GM23338 (cell line): ENCODE data around the gene CDCP1. TPM values are rescaled to one million over a fixed set of nuclear protein-coding genes. Genes with fewer than 3 reads are reported as not detected.

Source experiments
- ATAC-seq: fragments of 200-7000 bp; cut with Tn5 transposase; 3 replicates; pipeline ENCODE4 v1.9.1; 2020
- DNase-seq: peaks from one replicate; pipeline ENCODE4 v3.0.0-alpha.2; 2015; ENCODE audit warnings: low spot score
- H2AFZ ChIP-seq: fragments of 200-600 bp; sonication (generic); 2 replicates; pipeline ENCODE4 v1.8.0; 2016; ENCODE audit warnings: antibody characterized with exemption, mild to moderate bottlenecking, moderate library complexity
- H3F3A ChIP-seq: fragments of 200-600 bp; sonication (generic); replicated peaks from 2 replicates; pipeline ENCODE4 v1.8.0; 2017; ENCODE audit warnings: antibody characterized with exemption, mixed run types, low read depth
- H3K27ac ChIP-seq: fragments of 200-600 bp; sonication (generic); 2 replicates; pipeline ENCODE4 v1.6.1; 2016; ENCODE audit warnings: low read depth
- H3K27me3 ChIP-seq: fragments of 200-600 bp; sonication (generic); 2 replicates; pipeline ENCODE4 v1.8.0; 2016; ENCODE audit warnings: mild to moderate bottlenecking, mixed run types, moderate library complexity; ENCODE audit not compliant: insufficient read depth
- H3K36me3 ChIP-seq: fragments of 200-600 bp; sonication (generic); 2 replicates; pipeline ENCODE4 v1.8.0; 2016; ENCODE audit warnings: mild to moderate bottlenecking; ENCODE audit not compliant: insufficient read depth
- H3K4me1 ChIP-seq: fragments of 200-600 bp; sonication (generic); 2 replicates; pipeline ENCODE4 v1.8.0; 2016; ENCODE audit warnings: mild to moderate bottlenecking, moderate library complexity; ENCODE audit not compliant: insufficient read depth
- H3K4me2 ChIP-seq: fragments of 200-600 bp; sonication (generic); 2 replicates; pipeline ENCODE4 v1.7.1; 2017; ENCODE audit warnings: mixed run types
- H3K4me3 ChIP-seq: fragments of 200-600 bp; sonication (generic); 2 replicates; pipeline ENCODE4 v1.6.1; 2016; ENCODE audit warnings: mixed run types
- H3K79me2 ChIP-seq: fragments of 200-600 bp; sonication (generic); replicated peaks from 2 replicates; pipeline ENCODE4 v1.8.0; 2017; ENCODE audit warnings: mild to moderate bottlenecking; ENCODE audit not compliant: insufficient read depth
- H3K9me2 ChIP-seq: fragments of 200-600 bp; sonication (generic); 2 replicates; pipeline ENCODE4 v1.8.0; 2017; ENCODE audit not compliant: insufficient read depth
- H4K20me1 ChIP-seq: fragments of 200-600 bp; sonication (generic); replicated peaks from 2 replicates; pipeline ENCODE4 v1.8.0; 2017; ENCODE audit warnings: mild to moderate bottlenecking; ENCODE audit not compliant: insufficient read depth
- H3K27ac Mint-ChIP-seq: 2 replicates; pipeline ENCODE4 v1.8.0; 2020; ENCODE audit warnings: inconsistent platforms, mild to moderate bottlenecking, moderate library complexity, mixed read lengths
- H3K27me3 Mint-ChIP-seq: 3 replicates; pipeline ENCODE4 v1.8.0; 2022; ENCODE audit warnings: low read depth, mild to moderate bottlenecking, moderate library complexity, mixed read lengths, inconsistent platforms; ENCODE audit not compliant: insufficient read depth, poor library complexity
- H3K36me3 Mint-ChIP-seq: 3 replicates; pipeline ENCODE4 v1.8.0; 2021; ENCODE audit warnings: low read depth, mild to moderate bottlenecking, inconsistent platforms, moderate library complexity, mixed read lengths
- H3K4me1 Mint-ChIP-seq: 3 replicates; pipeline ENCODE4 v1.8.0; 2020; ENCODE audit warnings: mild to moderate bottlenecking, inconsistent platforms, mixed read lengths
- H3K4me3 Mint-ChIP-seq: 3 replicates; pipeline ENCODE4 v1.8.0; 2021; ENCODE audit warnings: moderate library complexity, mild to moderate bottlenecking, inconsistent platforms, mixed read lengths
- H3K9me3 Mint-ChIP-seq: 3 replicates; pipeline ENCODE4 v1.8.0; 2020; ENCODE audit warnings: moderate library complexity, mild to moderate bottlenecking, inconsistent platforms, mixed read lengths
- CREB1 ChIP-seq: fragments of 250-450 bp; sonication (Bioruptor Pico); IDR thresholded peaks from 2 replicates; pipeline ENCODE4 v1.5.0; 2020; ENCODE audit warnings: low read depth, mild to moderate bottlenecking, moderate library complexity
- CTCF ChIP-seq, 2 experiments: fragments of 200-600 bp in 1 of 2; sonication (generic) in 1 of 2; conservative IDR thresholded peaks; 2 replicates each; pipeline versions ENCODE4 v1.5.1 to v1.6.1; 2016 to 2017; ENCODE audit warnings: antibody characterized with exemption in 2 of 2, low read depth in 2 of 2, mild to moderate bottlenecking in 2 of 2, moderate library complexity in 1 of 2
- ETS1 ChIP-seq: IDR thresholded peaks from 2 replicates; pipeline ENCODE4 v1.6.1; 2016; ENCODE audit warnings: antibody characterized with exemption
- EZH2 ChIP-seq: fragments of 200-600 bp; sonication (generic); IDR thresholded peaks from one replicate; pipeline ENCODE4 v1.8.0; 2017; ENCODE audit warnings: antibody characterized with exemption, mild to moderate bottlenecking, low read depth; ENCODE audit not compliant: unreplicated experiment
- JUNB ChIP-seq: IDR thresholded peaks from one replicate; pipeline ENCODE4 v1.6.1; 2016; ENCODE audit warnings: antibody characterized with exemption; ENCODE audit not compliant: unreplicated experiment
- NANOG ChIP-seq: IDR thresholded peaks from 2 replicates; pipeline ENCODE4 v1.6.1; 2016; ENCODE audit warnings: antibody characterized with exemption, borderline replicate concordance
- POLR2AphosphoS5 ChIP-seq: IDR thresholded peaks from 2 replicates; pipeline ENCODE4 v1.6.1; 2016; ENCODE audit warnings: antibody characterized with exemption, low read depth
- REST ChIP-seq: IDR thresholded peaks from one replicate; pipeline ENCODE4 v1.6.1; 2018; ENCODE audit warnings: antibody characterized with exemption; ENCODE audit not compliant: unreplicated experiment
- STAT1 ChIP-seq: IDR thresholded peaks from one replicate; pipeline ENCODE4 v1.6.1; 2016; ENCODE audit warnings: antibody characterized with exemption; ENCODE audit not compliant: unreplicated experiment
- ZNF114 ChIP-seq: fragments of 250-450 bp; sonication (Bioruptor Pico); IDR thresholded peaks from 2 replicates; pipeline ENCODE4 v1.5.0; 2020; ENCODE audit warnings: mild to moderate bottlenecking, moderate library complexity
- ZNF331 ChIP-seq: fragments of 250-450 bp; sonication (Bioruptor Pico); IDR thresholded peaks from 2 replicates; pipeline ENCODE4 v1.5.0; 2020; ENCODE audit warnings: low read depth, mild to moderate bottlenecking, moderate library complexity
- ZNF462 ChIP-seq: fragments of 250-450 bp; sonication (Bioruptor Pico); IDR thresholded peaks from 2 replicates; pipeline ENCODE4 v1.5.0; 2020; ENCODE audit warnings: mild to moderate bottlenecking, moderate library complexity
- polyA plus RNA-seq: library from polyadenylated mRNA; unstranded; fragments of >200 nt; fragmentation: Nextera tagmentation; extraction: Ambion mirVana; gene quantifications from 2 replicates; pipeline ENCODE4 v1.2.1, GENCODE V29; 2016
- total RNA-seq: library from RNA; depleted of rRNA; stranded (reverse); fragments of >200 nt; shearing (Covaris generic); gene quantifications from 2 replicates; pipeline ENCODE4 v1.2.3, GENCODE V29; 2014

The CDCP1 gene
- total and polyA plus RNA-seq, 2 experiments from 2014 or later: 7.7 to 20.1 TPM

- Mint-ChIP-seq H3K27ac (no peak overlapping the region), H3K9me3 (no peaks in the 10 kb centered on the region), H3K4me3 (no peak overlapping the region), H3K27me3 (peaks cover 7% of the 10 kb centered on the region), H3K4me1 (peaks cover 4% of the 10 kb centered on the region; the same call in 2 of the 3 replicates), H3K36me3 (no peaks in the 10 kb centered on the region)
- H3K4me2 ChIP-seq: no peak overlapping the region
- no peak overlapping the region for H2AFZ ChIP-seq
- TF ChIP-seq JUNB: no peak
- no peak for TF ChIP-seq CTCF (conservative IDR thresholded peaks at IDR 0.05; ENCODE audit: low read depth in 2 of 2)
- no peak for TF ChIP-seq ETS1
- no peak for TF ChIP-seq ZNF114
- no peak for TF ChIP-seq EZH2
- TF ChIP-seq CREB1 (CRISPR knock-in tag): no peak
- TF ChIP-seq STAT1: no peak
- TF ChIP-seq NANOG: no peak
- TF ChIP-seq ZNF331 (CRISPR knock-in tag): no peak
- TF ChIP-seq ZNF462 (CRISPR knock-in tag): no peak
- no peak for TF ChIP-seq REST
- no peak for TF ChIP-seq POLR2AphosphoS5
- H3K9me2 ChIP-seq: no peaks in the 10 kb centered on the region
- H4K20me1 ChIP-seq: no peaks in the 10 kb centered on the region; the same call in 1 of the 2 replicates
- H3K79me2 ChIP-seq: no peaks in the 10 kb centered on the region
- no peak for ATAC-seq
- no peak overlapping the region for H3K4me3 ChIP-seq
- H3F3A ChIP-seq: no peaks in the 10 kb centered on the region
- DNase-seq: no peak
- H3K36me3 ChIP-seq: no peaks in the 10 kb centered on the region
- no peak overlapping the region for H3K27ac ChIP-seq
- no peaks in the 10 kb centered on the region for H3K27me3 ChIP-seq
- no peaks in the 10 kb centered on the region for H3K4me1 ChIP-seq
These were observed 97.9 kb downstream of the CDCP1 start for GRCh38 chr3:45048244-45048643.
